HT1080 (cell line): Measurements from ENCODE around the gene SCNN1A. TPM values are rescaled to one million over a fixed set of nuclear protein-coding genes. Genes with fewer than 3 reads are reported as not detected.

Source experiments
- DNase-seq: peaks from one replicate; pipeline ENCODE4 v3.0.0-alpha.2; 2015; ENCODE audit warnings: low read depth
- polyA plus RNA-seq, 2 experiments: library from polyadenylated mRNA; depleted of rRNA; stranded (reverse); fragments of >200 nt; gene quantifications; 2 replicates each; pipeline ENCODE4 v1.2.3, GENCODE V29; 2015
- total RNA-seq: library from RNA; depleted of rRNA; stranded (reverse); fragments of >200 nt; shearing (Covaris generic); gene quantifications from 2 replicates; pipeline ENCODE4 v1.2.3, GENCODE V29; 2014; rRNA removed

The SCNN1A gene
- total RNA-seq, result 0.11 and 1.8 TPM in 2 replicates
- 1.5 and 2.2 TPM in 2 replicates for polyA plus RNA-seq (2015; cell fraction: cytosol; rRNA removed)
- 1.6 and 3.7 TPM in 2 replicates for polyA plus RNA-seq (2015; cell fraction: nucleus; rRNA removed)

- no peak for DNase-seq
Measured at GRCh38 chr12:6375269-6376078, at the start of gene SCNN1A. SCNN1A (minus strand) TSS chr12:6375563; CDS start chr12:6374783, 780 bp downstream.

GRCh38 chr12:6424866-6425265 lies 49.5 kb upstream of the SCNN1A start:
- no peak for DNase-seq

GRCh38 chr12:6424008-6424347 lies 48.6 kb upstream of the SCNN1A start:
- DNase-seq, result no peak

- peak; percentile 86 for DNase-seq
Measured at GRCh38 chr12:6423267-6424007, 48.1 kb upstream of the SCNN1A start.

GRCh38 chr12:6420364-6420763 lies 45.0 kb upstream of the SCNN1A start:
- no peak for DNase-seq

GRCh38 chr12:6418796-6419195 lies 43.4 kb upstream of the SCNN1A start:
- no peak for DNase-seq

GRCh38 chr12:6416596-6416995 lies 41.2 kb upstream of the SCNN1A start:
- no peak for DNase-seq

- DNase-seq, result no peak
Measured at GRCh38 chr12:6407236-6407954, 32.0 kb upstream of the SCNN1A start.

- no peak for DNase-seq
Measured at GRCh38 chr12:6405963-6406362, 30.6 kb upstream of the SCNN1A start.

GRCh38 chr12:6404390-6404789 lies 29.0 kb upstream of the SCNN1A start:
- DNase-seq, result no peak

- DNase-seq, result no peak
Measured at GRCh38 chr12:6399884-6400644, 24.7 kb upstream of the SCNN1A start.

GRCh38 chr12:6396031-6396430 lies 20.7 kb upstream of the SCNN1A start:
- no peak for DNase-seq

- DNase-seq, result no peak
Measured at GRCh38 chr12:6394398-6394797, 19.0 kb upstream of the SCNN1A start.

GRCh38 chr12:6393109-6393508 lies 17.7 kb upstream of the SCNN1A start:
- no peak for DNase-seq

- DNase-seq, result no peak
Measured at GRCh38 chr12:6392504-6392903, 17.1 kb upstream of the SCNN1A start.

GRCh38 chr12:6391013-6391412 lies 15.7 kb upstream of the SCNN1A start:
- no peak for DNase-seq

GRCh38 chr12:6390084-6390799 lies 14.9 kb upstream of the SCNN1A start:
- no peak for DNase-seq

GRCh38 chr12:6387541-6387940 lies 12.2 kb upstream of the SCNN1A start:
- DNase-seq, result no peak

GRCh38 chr12:6386491-6386890 lies 11.1 kb upstream of the SCNN1A start:
- no peak for DNase-seq

GRCh38 chr12:6386038-6386437 lies 10.7 kb upstream of the SCNN1A start:
- no peak for DNase-seq
